Gastrocnemius medialis (tissue), 4 donors: ENCODE results near the gene PPP6R3. TPM values are rescaled to one million over a fixed set of nuclear protein-coding genes. Genes with fewer than 3 reads are reported as not detected.

Experiments
- ATAC-seq, 2 donors: fragments of 150-250 bp; one replicate each; pipeline ENCODE4 v1.9.1; 2016
- DNase-seq, 2 donors: peaks; one replicate each; pipeline ENCODE4 v3.0.0-alpha.2; 2019
- H3K27ac ChIP-seq, 4 donors: fragments of 200-600 bp; sonication (generic); 1 replicate in 1 of 4; 2 replicates in 3 of 4; pipeline ENCODE4 v1.5.1; 2016 to 2018; ENCODE audit warnings: mild to moderate bottlenecking in 2 of 4, moderate library complexity in 1 of 4
- H3K27me3 ChIP-seq, 3 donors: fragments of 200-600 bp; sonication (generic) in 2 of 3; 1 replicate in 1 of 3; 2 replicates in 2 of 3; pipeline versions ENCODE4 v1.5.1 to v1.6.0; 2016 to 2019; ENCODE audit warnings: mild to moderate bottlenecking in 1 of 3, moderate library complexity in 1 of 3
- H3K36me3 ChIP-seq, 2 donors: fragments of 200-600 bp; sonication (generic) in 1 of 2; one replicate each; pipeline ENCODE4 v1.5.1; 2017 to 2018
- H3K4me1 ChIP-seq, 2 donors: fragments of 200-600 bp; sonication (generic) in 1 of 2; one replicate each; pipeline ENCODE4 v1.5.1; 2016 to 2017; ENCODE audit warnings: mild to moderate bottlenecking in 2 of 2
- H3K4me3 ChIP-seq, 4 donors: fragments of 200-600 bp; sonication (generic) in 3 of 4; 1 replicate in 1 of 4; 2 replicates in 3 of 4; pipeline ENCODE4 v1.5.1; 2016 to 2019; ENCODE audit warnings: mild to moderate bottlenecking in 2 of 4
- H3K9me3 ChIP-seq, 3 donors: fragments of 200-600 bp; sonication (generic) in 2 of 3; 1 replicate in 1 of 3; 2 replicates in 2 of 3; pipeline ENCODE4 v1.5.1; 2016 to 2019
- POLR2A ChIP-seq, 2 donors: fragments of 450-650 bp; IDR thresholded peaks; one replicate each; pipeline ENCODE4 v1.6.1; 2017; ENCODE audit warnings: antibody characterized with exemption in 2 of 2, mild to moderate bottlenecking in 2 of 2, moderate library complexity in 2 of 2
- in situ Hi-C, 4 donors: fragments of 200-750 bp; cut with MboI; loops; one replicate each; pipeline versions ENCODE4 v1.15.0 to v1.8.0; 2017; ENCODE audit warnings: low sequenced_read_pairs in 4 of 4
- intact Hi-C: fragments of 100-400 bp; cut with DNase I; formaldehyde crosslinking; loops from one replicate; pipeline ENCODE4 v1.15.1; 2023; ENCODE audit warnings: low total_unique reads
- total RNA-seq, 4 donors: library from RNA; depleted of rRNA; stranded (reverse); fragments of >200 nt; gene quantifications; one replicate each; pipeline versions ENCODE4 v1.1.0 to v1.2.3, GENCODE V29; 2016
- TF ChIP-seq, protein P1 (sequence below), 5 experiments: fragments of 450-650 bp in 3 of 5; fragments of 200-600 bp in 2 of 5; sonication (generic) in 2 of 5; IDR thresholded peaks in 4 of 5; conservative IDR thresholded peaks in 1 of 5; 1 replicate in 4 of 5; 2 replicates in 1 of 5; pipeline ENCODE4 v1.5.1; 2016 to 2019; ENCODE audit warnings: antibody characterized with exemption in 5 of 5, mild to moderate bottlenecking in 3 of 5, moderate library complexity in 3 of 5

PPP6R3 gene
- total RNA-seq, 4 donors from 2014 or later = 77.3 to 196 (median 133) TPM

DNA sequence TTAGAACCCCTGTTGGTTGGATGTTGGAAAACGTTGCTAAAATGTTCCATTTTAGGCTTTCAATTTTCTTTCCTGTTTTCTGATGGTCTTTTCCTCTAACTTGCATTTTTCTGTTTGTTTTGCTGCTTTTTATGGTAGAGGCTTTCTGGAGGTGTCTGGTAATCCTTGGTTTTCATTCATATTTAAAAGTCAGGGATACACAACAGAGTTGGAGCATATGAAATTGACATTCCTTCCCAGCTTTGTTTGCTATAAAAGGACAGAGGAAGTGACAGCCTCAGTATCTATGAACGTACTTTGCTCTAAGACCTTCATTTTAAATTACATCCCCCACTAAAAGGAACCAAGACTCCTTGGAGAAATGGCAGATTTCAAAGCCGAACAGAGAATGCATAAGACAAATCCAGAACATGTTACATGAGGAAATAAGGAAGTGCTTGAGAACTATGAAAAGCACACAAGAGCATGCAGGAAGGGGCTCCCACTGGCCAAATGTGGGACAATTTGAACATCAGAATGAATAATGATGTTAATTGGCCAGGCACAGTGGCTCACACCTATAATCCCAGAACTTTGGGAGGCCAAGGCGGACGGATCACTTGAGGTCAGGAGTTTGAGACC lies 56.7 kb downstream of the PPP6R3 start:
- in situ Hi-C loops (no loop called here), intact Hi-C loops (no loop called here)
- Histone ChIP-seq H3K36me3 (peaks cover 0 to 18% of the 10 kb centered on the region in 2 donors), H3K9me3 (no peaks in the 10 kb centered on the region), H3K4me1 (peaks cover 37 to 48% of the 10 kb centered on the region in 2 donors), H3K27me3 (no peaks in the 10 kb centered on the region), H3K4me3 (no peak overlapping the region), H3K27ac (peak overlapping the region in 1 of 4 donors; percentile 21)
- no peak for ATAC-seq
- TF ChIP-seq POLR2A (IDR thresholded peaks at IDR 0.05) = no peak
- TF ChIP-seq, protein P1, sequence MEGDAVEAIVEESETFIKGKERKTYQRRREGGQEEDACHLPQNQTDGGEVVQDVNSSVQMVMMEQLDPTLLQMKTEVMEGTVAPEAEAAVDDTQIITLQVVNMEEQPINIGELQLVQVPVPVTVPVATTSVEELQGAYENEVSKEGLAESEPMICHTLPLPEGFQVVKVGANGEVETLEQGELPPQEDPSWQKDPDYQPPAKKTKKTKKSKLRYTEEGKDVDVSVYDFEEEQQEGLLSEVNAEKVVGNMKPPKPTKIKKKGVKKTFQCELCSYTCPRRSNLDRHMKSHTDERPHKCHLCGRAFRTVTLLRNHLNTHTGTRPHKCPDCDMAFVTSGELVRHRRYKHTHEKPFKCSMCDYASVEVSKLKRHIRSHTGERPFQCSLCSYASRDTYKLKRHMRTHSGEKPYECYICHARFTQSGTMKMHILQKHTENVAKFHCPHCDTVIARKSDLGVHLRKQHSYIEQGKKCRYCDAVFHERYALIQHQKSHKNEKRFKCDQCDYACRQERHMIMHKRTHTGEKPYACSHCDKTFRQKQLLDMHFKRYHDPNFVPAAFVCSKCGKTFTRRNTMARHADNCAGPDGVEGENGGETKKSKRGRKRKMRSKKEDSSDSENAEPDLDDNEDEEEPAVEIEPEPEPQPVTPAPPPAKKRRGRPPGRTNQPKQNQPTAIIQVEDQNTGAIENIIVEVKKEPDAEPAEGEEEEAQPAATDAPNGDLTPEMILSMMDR (IDR thresholded peaks at IDR 0.05 in 4 of 5, conservative IDR thresholded peaks at IDR 0.05 in 1 of 5) = no peak
- no peak for DNase-seq

DNA sequence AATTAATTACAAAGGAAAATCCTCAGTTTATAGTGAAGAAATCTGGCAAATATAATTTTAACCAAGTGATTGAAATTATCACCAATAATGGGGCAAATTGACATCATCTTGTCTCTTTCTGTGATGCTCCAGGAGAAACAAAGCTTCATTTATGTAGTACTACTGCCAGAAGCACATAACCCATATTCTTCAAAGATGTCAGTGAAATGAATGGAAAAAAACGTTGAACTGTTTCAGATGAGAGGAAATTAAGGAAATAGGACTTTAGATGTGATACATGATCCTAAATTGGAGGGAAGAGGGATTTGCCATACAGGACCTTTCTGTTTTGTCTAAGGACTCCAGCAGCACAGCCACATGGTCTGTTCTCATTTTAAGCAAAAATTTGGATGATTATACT lies 57.6 kb downstream of the PPP6R3 start:
- ATAC-seq = no peak
- Histone ChIP-seq H3K4me1 (peaks cover 31 to 48% of the 10 kb centered on the region in 2 donors), H3K27ac (no peak overlapping the region), H3K27me3 (no peaks in the 10 kb centered on the region), H3K36me3 (peaks cover 0 to 28% of the 10 kb centered on the region in 2 donors), H3K4me3 (no peak overlapping the region), H3K9me3 (no peaks in the 10 kb centered on the region)
- in situ Hi-C loops = no loop called here
- TF ChIP-seq, protein P1 (IDR thresholded peaks at IDR 0.05 in 4 of 5, conservative IDR thresholded peaks at IDR 0.05 in 1 of 5) = no peak
- TF ChIP-seq POLR2A (IDR thresholded peaks at IDR 0.05) = no peak
- intact Hi-C loops = no loop called here
- no peak for DNase-seq

DNA sequence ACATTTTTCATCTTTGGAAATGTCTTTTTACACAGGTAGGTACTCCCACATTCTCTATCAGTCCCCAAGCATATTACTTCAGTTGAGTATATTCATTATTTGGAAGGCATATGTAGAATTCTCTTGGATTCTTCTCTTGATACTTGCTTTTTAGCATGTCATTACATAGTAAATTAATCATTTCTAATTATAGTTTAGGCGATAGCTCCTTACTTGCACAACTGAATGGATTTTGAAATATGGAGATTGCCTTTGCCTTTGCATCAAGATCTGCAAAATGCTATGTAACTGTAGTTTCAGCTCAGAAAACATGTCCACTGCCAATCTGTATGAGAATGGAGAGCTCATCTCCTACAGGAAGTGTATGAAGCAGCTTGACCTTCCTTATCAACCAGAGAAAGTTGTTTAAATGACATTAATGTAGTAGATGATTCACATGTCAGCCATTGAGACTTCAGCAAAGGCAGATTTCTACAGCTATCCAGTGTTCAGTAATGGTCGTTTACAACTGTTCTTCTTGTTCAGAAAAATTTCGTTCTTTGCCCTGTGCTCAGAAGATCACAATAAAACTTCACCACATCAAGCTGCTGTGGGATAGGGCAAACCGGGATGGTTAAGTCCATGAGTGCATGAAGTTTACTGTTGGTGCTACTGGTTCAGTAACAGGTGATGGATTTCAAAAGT lies 61.6 kb downstream of the PPP6R3 start:
- intact Hi-C loops = no loop called here
- ATAC-seq = peak in 1 of 2 donors; percentile 25
- peaks cover 56 to 68% of the 10 kb centered on the region in 2 donors for H3K4me1 ChIP-seq

DNA sequence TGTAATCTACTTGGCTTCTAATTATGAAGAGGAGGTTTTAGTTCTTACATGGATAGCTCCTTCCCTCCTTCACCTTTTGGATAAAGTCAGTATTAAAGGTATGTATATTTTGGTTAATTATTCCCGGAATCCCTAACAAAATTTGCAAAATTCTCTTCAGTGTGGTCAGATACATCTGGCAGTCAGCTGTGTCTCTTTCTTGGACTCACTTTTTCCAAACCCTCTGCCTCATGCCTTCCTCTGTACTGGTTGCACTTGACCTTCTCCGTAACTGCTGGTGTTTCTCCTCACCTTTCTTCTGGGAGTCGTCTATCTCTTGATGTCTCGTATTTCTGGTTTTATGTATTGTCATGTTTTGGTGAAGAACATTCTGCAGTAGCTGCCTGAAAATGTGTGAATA lies 62.5 kb downstream of the PPP6R3 start:
- H3K36me3 ChIP-seq = peaks cover 0 to 33% of the 10 kb centered on the region in 2 donors
- H3K9me3 ChIP-seq = no peaks in the 10 kb centered on the region
- DNase-seq (no peak), ATAC-seq (no peak)
- H3K27ac ChIP-seq = peak overlapping the region; percentile 66 to 84 (median 73)
- TF ChIP-seq, protein P1 (IDR thresholded peaks at IDR 0.05 in 4 of 5, conservative IDR thresholded peaks at IDR 0.05 in 1 of 5) = no peak
- no peak for TF ChIP-seq POLR2A (IDR thresholded peaks at IDR 0.05)
- in situ Hi-C loops (no loop called here), intact Hi-C loops (no loop called here)
- no peak overlapping the region for H3K4me3 ChIP-seq
- H3K4me1 ChIP-seq = peaks cover 64 to 68% of the 10 kb centered on the region in 2 donors
- H3K27me3 ChIP-seq = no peaks in the 10 kb centered on the region

More for the DNA sequence above, 61.6 kb downstream of the PPP6R3 start:
- no peak for DNase-seq
- H3K27ac ChIP-seq = peak overlapping the region; percentile 66 to 84 (median 73)
- no peak for TF ChIP-seq POLR2A (IDR thresholded peaks at IDR 0.05)
- TF ChIP-seq, protein P1 (IDR thresholded peaks at IDR 0.05 in 4 of 5, conservative IDR thresholded peaks at IDR 0.05 in 1 of 5) = no peak
- in situ Hi-C loops = no loop called here
- H3K9me3 ChIP-seq = no peaks in the 10 kb centered on the region
- peaks cover 0 to 31% of the 10 kb centered on the region in 2 donors for H3K36me3 ChIP-seq
- H3K27me3 ChIP-seq = no peaks in the 10 kb centered on the region
- no peak overlapping the region for H3K4me3 ChIP-seq
